GM18907 (cell line): ENCODE measurements around the gene CPTP.

Experiments
- ATAC-seq: cut with Tn5 transposase; IDR thresholded peaks from one replicate; pipeline ENCODE4 v1.9.1; 2021; ENCODE audit warnings: mild to moderate bottlenecking, moderate library complexity; ENCODE audit not compliant: unreplicated experiment

Gene CPTP

DNA sequence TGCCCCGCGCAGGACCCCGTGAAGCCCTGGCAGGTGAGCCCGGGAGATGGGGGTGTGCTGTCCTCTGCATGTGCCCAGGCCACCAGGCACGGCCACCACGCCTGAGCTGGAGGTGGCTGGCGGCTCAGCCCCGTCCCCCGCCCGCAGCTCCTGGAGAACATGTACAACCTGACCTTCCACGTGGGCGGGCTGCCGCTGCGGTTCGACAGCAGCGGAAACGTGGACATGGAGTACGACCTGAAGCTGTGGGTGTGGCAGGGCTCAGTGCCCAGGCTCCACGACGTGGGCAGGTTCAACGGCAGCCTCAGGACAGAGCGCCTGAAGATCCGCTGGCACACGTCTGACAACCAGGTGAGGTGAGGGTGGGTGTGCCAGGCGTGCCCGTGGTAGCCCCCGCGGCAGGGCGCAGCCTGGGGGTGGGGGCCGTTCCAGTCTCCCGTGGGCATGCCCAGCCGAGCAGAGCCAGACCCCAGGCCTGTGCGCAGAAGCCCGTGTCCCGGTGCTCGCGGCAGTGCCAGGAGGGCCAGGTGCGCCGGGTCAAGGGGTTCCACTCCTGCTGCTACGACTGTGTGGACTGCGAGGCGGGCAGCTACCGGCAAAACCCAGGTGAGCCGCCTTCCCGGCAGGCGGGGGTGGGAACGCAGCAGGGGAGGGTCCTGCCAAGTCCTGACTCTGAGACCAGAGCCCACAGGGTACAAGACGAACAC is 8.3 kb downstream of the CPTP start:
- no peak for ATAC-seq

DNA sequence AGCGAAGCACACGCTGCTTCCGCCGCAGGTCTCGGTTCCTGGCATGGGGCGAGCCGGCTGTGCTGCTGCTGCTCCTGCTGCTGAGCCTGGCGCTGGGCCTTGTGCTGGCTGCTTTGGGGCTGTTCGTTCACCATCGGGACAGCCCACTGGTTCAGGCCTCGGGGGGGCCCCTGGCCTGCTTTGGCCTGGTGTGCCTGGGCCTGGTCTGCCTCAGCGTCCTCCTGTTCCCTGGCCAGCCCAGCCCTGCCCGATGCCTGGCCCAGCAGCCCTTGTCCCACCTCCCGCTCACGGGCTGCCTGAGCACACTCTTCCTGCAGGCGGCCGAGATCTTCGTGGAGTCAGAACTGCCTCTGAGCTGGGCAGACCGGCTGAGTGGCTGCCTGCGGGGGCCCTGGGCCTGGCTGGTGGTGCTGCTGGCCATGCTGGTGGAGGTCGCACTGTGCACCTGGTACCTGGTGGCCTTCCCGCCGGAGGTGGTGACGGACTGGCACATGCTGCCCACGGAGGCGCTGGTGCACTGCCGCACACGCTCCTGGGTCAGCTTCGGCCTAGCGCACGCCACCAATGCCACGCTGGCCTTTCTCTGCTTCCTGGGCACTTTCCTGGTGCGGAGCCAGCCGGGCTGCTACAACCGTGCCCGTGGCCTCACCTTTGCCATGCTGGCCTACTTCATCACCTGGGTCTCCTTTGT is 9.1 kb downstream of the CPTP start:
- no peak for ATAC-seq

DNA sequence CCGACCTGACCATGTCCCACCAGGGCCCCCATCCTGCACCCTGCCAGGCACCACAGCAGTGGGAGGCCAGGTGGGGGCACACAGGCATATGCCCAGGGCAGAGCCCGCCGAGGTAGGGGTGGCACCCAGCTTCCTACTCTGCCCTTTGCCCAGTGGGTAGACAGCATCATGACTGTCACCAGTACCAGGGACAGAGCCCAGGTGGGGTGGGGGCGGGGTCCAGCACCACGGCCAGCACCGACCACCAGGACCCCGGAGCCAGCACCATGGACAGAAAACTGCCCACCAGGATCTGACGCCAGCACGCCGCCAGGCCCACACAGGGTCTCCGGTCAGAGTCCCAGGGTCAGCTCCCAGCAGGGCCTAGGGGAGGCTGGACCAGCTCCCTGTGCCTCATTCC is 10.2 kb downstream of the CPTP start:
- no peak for ATAC-seq

DNA sequence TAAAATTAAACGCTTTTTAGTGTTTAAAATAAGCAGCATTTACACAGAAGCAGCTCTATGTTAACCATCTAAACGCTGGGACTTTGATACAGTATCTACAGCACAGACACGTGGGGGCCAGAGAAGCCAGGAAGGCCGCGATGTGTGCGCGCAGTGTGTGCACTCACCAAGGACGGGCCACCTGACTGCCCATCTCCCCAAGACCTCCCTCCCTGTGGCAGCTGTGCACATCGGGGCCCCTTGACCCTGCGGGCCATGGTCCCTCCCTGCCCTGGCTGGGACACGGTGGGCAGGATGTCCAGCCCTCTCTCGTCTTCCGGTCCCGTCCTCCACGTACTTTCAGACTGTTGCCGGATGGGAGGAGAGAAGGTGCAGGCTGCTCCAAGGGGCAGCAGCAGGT is 10.7 kb downstream of the CPTP start:
- ATAC-seq, result no peak

DNA sequence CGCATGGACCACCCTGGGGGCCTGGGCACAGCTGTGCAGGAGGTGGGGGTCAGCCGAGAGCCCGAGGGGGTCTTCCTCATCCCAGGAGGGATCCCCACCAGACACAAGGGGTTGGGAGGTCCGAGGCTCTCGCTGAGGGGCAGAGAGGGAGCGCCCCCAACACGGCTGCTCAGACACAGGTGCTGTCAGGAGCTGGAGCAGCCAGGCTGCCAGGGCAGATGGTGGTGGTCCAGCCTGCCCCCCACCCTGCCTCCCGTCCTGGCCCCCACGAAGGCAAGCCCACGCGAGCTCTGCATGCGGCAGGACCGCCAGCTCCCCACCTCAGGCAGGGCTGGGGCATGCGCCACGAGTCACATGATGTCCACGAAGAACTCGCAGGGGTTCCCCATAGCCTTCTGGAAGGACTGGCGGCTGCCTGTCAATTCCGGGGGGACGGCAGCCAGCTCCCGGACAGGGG is 11.2 kb downstream of the CPTP start:
- ATAC-seq, result no peak

DNA sequence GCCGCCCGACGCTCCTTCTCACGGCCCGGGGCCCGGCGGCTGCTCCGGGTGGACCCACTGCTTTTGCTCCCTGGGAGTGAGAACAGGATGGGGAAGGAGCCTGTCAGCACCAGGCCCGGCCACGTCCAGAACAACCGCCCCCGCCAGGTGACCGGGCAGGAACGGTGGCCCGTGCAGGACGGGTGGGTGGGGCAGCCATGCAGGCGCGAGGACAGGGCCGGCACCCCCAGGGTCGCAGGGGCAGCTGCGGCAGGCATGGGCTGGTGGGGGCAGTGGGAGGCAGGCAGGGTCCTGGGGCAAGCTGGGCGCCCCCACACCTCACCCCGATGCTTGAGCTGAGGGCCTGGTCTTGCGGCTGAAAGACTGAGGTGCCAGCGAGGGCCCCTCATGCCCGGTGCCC is 11.8 kb downstream of the CPTP start:
- no peak for ATAC-seq

DNA sequence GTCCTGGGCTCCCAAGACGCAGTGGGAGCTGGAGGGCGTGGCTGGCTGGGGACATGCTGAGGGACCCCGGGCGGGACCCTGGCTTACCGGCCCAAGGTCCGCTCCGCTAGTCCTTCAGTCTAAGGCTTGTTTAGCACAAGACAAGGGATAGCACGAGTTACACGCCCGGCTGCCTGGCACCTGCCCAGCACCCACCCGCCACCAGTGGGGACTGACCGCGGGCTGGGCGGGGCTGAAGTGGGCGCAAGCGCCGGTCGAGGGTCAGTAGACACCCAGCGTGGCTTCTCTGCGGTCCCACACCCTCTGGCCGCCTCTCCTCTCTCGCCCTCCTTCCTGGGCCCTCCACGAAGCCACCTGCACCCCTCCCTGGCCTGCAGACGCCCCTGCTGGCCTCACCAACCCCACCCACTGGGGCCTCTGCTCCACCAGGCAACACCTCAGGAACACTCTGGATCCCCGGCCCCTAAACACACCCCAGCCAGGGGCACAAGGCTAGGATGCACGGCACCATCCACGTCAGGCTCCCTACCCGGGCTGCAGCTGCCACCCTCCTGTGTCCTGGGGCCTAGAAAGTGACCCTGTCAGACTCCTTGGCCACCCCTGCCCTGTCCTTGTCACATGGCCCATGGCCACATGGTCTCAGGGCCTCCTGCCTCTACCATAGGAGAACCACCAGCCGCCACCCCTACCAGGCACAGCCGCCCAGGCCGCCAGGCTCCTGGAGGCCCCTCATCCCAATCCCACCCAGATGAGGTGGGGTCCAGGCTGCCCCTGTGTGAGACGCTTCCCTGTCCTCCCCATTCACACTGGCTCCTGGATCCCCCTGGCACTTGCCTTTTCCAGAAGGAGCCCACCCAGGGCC is 12.6 kb downstream of the CPTP start:
- no peak for ATAC-seq

DNA sequence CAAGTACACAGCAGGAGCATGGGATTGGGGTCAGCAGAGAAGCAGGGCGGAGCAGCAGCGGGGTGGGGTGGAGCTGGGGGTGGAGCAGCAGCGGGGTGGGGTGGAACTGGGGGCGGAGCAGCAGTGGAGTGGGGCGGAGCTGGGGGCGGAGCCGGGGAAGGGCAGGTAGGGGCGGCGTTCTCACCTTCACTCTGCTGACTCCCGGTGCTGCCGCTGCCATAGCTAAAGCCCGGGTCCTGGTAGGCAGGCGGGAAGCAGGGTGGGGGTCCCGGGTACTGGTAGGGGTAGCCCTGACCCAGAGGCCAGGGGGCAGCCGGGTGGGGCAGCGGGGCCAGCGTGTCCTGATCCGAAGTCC is 13.2 kb downstream of the CPTP start:
- no peak for ATAC-seq

DNA sequence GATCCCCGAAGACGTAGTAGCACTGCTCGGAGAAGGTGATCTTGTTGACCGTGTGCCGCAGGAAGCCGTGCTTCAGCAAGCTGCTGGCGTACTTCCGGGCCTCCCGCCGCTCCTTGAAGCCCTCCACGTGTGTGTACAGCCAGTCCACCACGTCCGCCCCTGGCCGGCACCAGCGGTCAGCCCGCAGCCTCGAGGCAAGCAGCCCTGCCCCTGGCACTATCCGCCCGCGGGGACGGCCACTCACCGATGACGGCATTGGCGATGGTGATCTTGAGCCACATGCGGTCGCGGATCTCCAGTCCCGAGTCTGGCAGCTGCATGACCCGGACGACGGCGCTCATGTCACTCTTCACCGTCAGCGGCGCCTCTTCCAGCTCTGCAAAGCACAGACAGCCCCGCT is 13.7 kb downstream of the CPTP start:
- ATAC-seq, result no peak

DNA sequence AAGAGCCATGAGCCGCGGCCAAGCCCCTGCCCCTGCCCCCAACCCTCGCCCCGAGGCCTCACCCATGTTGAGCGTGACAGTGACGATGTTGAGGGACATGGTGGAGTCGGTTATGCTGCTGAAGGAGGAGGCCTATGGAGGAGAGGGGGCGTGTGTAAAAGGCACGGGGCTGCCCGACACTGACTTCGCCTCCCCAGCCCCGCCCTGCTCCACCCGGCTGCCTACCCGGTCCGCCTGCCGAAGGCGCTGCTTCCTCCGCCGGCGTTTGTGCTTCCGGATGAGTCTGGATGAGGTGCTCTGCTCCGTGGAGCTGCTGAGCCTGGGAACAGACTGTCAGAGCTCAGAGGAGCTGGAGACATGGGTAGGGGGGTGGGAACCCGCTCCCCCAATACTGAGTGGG is 15.6 kb downstream of the CPTP start:
- ATAC-seq, result no peak

DNA sequence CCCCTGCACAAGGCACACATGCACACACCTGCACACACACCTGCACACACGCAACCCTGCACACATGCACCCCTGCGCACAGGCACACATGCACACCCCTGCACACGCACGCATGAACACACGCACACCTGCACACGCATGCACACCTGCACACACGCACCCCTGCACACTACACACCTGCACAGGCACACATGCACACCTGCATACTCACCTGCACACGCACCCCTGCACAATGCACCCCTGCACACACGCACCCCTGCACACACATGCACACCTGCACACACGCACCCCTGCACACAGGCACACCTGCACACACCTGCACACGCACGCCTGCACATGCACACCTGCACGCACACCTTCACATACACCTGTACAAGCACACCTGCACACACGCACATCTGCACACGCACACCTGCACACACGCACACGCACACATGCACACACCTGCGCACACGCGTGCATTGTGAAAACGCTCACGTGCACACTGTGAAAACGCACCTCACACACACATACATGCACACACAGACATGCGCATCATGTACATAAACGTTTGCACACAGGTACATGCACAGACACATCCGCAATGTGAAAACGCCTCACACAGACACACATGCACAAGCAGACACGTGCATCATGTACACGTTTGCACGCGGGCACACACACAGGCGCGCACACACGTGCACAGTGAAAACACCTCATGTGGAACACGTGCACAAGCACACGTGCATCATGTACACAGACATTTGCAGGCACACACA is 16.4 kb downstream of the CPTP start:
- ATAC-seq, result no peak

DNA sequence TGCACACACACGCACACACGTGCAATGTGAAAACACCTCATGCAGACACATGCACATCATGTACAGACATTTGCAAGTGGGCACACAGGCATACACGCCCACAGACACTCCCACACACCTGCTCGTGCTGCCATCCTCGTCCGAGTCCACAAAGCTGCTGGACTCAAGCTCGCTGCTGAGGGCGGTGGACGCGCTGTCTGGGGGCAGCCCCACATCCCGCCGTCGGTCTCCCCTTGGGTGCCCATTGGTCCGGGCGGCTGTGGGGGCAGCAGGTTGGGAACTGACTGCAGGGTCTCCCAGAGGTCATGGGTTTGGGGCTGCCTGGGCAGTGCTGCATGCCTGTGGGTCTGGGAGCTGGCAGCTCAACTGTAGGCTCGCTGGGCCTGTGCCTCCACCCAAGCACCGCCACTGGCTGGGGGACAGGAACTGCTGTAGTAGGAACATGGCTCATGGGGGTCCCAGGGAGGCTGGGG is 17.0 kb downstream of the CPTP start:
- ATAC-seq, result no peak

DNA sequence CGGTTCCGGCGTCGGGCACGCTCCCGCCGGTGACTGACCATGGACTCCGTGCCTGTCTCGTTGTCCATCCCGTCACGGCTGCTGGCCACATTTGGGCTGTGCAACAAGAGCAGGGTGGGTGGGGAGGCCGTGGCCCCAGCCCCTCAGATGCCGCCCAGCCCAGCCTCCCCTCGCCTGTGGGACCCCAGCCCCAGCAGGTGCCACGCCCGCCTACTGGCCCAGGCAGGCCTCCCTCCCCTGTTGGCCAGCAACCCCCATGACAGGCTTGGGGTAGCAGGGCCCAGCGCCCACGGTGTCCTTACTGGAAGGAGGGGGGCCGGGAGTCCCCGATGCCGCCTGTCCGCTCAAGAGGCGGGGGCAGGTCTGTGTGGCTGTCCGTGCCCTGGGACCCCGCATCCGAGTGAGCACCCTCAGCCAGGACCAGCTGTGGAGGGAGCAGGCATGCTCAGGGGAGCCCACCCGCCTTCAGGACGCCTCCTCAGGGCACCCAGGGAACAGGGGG is 17.5 kb downstream of the CPTP start:
- ATAC-seq, result no peak

DNA sequence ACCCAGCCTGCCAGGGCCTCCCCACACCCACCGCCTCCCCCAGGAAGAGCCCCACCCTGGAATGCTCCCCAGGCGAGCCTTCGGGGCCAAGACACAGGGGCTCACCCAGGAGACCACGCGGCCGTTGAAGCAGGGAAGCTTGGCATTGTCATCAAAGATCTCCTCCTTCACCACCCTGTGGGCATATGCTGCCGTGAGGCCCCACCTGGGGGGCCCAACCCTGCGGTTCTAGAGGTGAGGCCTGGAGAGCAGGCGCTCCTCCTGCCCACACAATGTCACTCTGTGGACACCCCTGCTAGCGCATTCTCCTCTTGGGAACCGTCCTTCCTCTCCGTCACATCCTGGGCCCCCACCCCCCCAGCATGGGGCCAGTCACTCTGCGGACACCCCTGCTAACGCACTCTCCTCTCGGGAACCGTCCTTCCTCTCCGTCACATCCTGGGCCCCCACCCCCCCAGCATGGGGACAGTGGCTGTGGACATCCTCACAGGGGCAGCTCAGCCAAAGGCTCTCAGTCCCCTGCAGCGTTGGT is 18.0 kb downstream of the CPTP start:
- ATAC-seq, result no peak

DNA sequence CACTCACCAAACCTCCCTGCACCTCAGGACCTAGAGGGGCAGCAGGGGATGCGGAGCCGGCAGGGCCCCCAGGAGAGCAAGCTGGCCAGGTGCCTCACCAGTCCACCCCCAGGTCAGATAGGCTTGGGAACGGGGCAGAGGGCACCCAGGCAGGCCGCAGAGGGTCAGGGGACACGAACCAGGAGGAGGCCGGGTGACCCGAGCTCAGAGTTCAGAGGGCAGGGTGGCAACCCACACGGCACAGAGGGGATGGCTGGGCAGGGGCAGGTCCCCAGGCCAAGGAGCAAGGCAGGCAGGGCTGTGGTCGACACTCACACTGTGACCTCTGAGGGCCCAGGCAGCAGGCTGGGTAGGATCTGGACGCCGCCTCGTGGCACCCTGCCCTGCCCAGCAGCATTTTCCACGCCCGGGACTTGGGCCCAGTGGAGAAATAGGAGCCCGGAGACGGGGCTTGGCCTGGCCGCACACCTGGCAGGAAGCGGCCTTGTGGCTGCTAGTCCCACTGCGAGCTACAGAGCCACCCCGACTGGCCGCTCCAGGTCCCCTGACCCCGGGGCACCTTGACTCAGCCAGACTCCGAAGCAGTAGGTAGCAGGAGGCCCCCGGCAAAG is 19.3 kb downstream of the CPTP start:
- no peak for ATAC-seq

DNA sequence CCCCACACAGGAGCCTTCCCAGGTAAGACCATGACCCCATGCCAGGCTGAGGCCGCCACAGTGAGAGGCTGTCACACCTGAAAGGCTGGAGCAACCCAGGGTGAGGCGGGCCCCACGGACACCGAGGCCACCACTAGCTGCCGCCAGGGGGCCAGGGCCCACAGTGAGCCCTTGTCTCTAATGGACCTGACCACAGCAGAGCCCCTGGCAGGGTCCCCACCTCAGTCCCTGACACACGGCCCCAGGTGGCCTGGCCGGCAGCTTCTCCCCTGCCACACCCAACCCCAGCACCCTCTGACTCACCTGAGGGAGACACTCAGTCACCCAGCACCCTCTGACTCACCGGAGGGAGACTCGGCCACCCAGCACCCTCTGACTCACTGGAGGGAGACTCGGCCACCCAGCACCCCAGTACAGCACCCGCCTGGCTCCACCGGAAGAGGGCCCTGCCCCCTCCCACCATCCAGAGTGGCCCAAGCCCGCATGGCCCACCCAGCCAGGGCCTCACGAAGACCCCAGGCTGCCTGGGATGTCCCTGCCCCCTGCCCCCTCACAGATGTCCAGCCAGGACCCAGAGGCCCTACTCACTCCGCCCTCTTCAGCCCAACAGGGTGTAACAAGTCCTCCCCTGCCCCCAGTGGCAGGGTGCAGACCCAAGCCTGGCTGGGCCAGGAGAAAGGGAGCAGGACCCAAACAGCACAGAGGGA is 20.2 kb downstream of the CPTP start:
- no peak for ATAC-seq

DNA sequence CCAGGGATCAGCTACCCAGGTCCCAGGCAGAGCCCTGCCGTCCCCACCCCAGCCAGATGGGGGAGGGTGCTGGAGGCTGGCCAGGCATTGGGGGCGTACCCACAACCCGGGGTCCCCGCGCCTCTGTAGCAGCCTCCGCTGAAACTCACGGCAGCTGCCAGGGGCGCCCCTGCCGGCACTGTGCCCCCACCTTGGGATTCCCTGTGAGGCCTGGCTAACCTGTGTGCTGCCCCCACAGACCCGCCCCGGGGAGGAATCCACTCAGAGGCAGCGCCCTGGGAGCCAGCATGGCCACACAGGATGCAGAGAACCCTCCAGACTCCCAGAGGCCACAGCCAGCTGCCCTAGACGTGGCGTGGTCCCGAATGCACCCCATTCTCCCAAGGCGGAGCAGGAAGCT is 20.8 kb downstream of the CPTP start:
- ATAC-seq, result no peak

DNA sequence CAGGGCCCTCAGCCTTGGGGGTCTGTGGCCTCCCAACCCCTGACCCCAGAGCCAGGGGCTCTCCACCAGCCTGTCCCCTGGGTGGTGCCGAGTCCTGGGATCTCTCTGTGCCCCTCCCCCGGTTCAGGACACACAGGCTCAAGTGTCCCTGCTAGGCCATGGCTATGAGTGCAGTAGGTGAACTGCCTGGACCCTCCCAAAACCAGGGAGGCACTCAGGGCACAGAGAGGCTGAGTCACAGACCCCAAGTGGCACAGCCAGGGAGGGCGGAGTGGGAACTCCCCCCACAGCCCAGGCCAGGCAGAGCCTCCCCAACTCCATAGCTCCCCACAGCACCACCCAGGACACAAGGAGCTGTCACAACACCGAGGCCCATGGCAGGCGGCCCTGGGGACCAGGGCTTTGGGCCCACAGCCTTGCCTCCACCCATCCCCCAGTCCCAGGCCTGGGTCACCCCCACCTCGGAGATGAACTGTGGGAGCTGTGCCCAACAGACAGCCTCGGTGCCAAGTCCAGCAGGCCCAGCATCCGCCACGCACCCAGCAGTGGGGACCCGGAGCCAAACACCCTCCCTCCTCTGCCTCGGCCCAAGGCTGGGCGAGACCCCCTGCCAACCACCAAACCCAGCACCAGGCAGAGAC is 21.4 kb downstream of the CPTP start:
- ATAC-seq, result no peak

DNA sequence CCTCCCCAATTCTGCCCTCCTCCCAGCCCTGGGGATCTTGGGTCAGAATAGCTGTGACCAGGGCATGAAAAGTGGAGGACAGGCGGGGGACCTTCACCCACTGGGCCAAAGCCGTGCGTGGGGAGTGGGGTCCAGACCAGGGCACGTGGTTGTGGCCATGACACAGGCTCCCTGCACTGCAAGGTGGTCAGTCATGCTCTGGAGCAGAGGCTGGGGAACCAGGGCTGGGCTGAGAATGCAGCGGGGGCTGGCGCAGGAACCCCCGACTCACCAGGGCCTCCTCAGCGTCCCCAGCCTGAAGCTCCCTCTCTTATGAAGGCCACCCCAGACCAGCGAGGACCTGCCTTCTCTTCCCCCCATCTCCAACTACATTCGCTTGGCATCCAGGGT is 21.9 kb downstream of the CPTP start:
- ATAC-seq, result no peak
